Hematopoietic multipotent progenitor cell treated with erythropoietin and hydrocortisone succinate and interleukin-3 and kit ligand, for 15 days (in vitro differentiated cells): ENCODE data around the gene GPR78.

Source experiments
- DNase-seq: peaks from one replicate; pipeline ENCODE4 v3.0.0-alpha.2; 2015; ENCODE audit warnings: low spot score

The GPR78 gene

DNA sequence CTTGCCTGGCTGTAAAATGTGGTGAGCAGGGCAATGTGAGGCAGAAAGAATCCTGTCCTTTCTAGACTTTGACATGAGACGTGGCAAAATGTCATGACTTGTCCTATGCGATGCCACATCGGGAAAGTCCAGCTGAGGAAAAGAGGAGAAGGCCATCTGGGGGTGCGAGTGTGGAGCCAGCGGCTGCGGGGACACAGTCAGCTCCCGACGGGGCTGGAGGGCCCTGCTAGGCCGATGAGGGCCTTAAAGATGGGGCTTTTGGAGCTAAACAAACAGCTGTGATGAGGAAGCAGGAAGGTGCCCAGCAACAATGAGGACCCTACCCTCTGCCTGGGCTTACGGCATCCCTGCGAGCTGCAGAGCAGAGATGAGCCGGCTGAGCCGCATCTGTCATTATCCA lies 20.1 kb downstream of the GPR78 start:
- DNase-seq, result no peak

DNA sequence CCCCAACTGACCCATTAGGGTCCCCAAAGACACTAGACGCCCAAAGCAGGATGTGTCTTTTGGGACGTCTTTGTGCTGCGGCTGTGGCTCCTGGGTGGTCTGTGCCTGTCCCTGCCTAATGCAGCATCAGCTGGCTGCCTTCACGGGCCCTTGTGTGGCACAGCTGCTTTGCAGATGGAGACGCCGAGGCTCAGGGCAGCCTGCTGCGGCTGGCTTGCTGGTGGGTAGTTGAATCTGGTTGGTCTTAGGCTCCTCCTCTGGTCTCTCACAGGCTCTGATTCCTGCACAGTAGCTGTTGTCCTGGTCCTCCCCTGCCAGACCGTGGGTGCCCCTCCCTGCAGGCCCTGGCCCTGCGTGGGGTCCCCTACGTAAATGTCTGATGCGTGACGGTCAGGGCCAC lies 20.5 kb downstream of the GPR78 start:
- no peak for DNase-seq

DNA sequence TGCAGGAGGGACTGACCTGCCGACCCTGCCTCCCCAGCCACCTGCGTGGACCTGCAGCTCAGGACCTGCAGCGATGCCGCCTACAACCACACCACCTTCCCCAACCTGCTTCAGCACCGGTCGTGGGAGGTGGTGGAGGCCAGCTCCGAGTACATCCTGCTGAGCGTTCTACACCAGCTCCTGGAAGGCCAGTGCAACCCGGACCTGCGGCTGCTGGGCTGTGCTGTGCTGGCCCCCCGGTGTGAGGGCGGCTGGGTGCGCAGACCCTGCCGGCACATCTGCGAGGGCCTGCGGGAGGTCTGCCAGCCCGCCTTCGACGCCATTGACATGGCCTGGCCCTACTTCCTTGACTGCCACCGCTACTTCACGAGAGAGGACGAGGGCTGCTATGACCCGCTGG lies 20.9 kb downstream of the GPR78 start:
- DNase-seq, result no peak

DNA sequence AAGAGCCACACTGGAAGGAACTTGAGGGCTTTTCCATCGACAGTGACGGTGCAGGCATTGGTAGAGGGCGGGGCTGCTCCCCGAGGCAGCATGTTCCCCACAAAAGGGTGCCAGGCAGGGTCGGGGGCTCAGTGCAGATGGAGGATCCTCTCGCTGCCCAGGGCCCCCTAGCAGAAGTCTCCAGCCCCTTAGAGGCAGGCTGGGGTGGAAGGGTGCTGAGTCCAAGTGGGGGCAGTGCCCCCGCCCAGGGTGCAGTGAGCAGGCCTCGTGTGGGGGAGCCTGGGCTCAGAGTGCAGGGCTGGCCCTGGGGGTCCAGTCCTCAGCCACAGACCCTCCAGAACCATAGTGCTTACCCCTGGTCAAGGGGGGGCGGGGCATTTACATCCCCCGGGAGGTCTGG lies 21.4 kb downstream of the GPR78 start:
- no peak for DNase-seq

GRCh38 chr4:8602686-8603430 lies 22.7 kb downstream of the GPR78 start:
- DNase-seq, result no peak

GRCh38 chr4:8603931-8604330 lies 23.7 kb downstream of the GPR78 start:
- no peak for DNase-seq

DNA sequence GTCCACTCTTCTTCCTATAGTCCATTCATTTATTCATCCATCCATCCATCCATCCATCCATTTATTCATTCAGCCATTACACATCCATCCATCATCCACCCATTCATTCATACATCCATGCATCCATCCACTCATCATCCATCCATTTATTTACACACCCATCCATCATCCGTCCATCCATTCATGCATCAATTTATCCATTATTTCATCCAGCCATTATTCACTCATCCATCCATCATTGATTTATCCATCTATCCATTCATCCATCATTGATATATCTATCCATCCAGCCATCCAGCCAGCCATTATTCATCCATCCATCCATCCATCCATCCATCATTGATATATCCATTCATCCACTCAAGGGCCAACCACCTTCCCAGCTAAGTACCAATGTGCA lies 25.1 kb downstream of the GPR78 start:
- DNase-seq, result no peak

DNA sequence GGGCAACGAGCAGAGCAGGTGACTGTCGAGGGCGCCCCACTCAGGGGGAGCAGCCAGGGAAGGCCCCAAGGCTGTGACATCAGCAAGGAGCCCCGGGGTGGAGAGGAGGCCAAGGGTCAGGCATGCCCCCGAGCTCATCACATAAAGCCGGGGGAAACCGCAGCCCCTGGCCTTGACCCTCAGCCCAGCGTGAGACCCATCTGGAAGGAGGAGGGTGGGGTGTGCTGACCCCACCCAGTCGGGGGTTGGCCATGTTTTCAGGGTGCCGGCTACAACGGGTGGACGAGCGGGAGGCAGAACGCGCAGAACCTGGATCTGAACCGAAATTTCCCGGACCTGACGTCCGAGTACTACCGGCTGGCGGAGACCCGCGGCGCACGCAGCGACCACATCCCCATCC lies 26.3 kb downstream of the GPR78 start:
- DNase-seq, result no peak

DNA sequence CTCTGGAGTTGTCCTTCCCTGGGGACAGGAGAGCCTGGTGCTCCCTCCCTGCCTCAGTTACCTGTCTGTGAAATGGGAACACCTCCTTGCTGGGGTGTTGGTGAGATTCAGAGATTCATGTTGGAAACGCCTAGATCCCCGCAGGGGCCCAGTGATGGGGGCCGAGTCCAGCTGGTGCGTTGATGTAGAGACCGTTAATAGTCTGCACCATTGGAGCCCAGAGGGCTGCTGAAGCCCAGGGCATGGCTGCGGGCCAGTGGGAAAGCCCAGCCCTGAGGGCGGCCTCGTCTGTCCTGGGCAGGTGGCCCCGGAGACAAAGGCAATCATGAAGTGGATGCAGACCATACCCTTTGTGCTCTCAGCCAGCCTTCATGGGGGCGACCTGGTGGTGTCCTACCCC lies 26.8 kb downstream of the GPR78 start:
- DNase-seq, result no peak

DNA sequence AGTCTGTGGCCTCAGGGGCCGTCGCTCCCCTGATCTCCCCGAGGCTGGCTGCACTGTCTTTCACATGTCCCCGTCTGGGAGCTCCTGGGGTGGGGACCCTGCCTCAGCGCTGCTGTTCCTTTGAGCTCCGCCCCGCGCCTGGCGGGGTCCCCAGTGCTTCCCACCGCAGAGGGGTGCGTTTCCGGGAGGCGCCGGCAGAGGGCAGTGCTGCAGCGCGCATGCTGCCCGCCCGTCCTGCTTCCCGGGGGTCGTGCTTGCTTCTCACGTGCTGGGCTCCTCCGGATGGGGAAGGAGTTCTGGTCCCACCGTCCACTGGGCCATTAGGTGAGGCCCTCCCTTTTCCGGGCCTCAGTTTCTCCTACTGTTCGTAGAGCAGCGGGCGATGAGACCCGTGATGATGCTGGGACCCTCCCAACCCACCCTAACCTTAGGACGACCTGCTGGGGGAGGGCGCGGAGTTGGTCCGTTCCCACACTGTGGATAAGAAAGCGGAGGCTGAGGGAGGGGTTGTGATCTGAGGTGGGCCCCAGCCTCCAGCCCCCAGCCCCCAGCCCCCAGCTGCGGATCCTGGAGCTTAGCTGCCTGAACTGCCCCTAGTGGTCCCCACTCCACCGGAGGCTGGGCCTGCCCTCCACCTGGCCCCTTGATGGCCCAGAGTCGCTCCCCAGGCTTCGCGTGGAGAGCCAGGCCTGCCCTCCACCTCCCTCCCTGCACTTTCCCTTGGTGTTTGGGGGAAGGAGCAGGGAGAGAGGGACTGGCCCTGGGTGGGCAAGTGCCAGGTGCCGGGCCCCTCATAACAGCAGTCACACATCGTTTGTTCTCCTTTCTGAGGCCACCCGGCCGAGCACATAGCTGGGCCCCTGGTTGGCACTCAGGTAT lies 27.6 kb downstream of the GPR78 start:
- peak; percentile 20 for DNase-seq

- DNase-seq, result no peak
Observed at GRCh38 chr4:8608714-8609391, 28.7 kb downstream of the GPR78 start.

GRCh38 chr4:8609406-8609805 lies 29.2 kb downstream of the GPR78 start:
- no peak for DNase-seq

- DNase-seq, result no peak
Observed at GRCh38 chr4:8609824-8610350, 29.7 kb downstream of the GPR78 start.

DNA sequence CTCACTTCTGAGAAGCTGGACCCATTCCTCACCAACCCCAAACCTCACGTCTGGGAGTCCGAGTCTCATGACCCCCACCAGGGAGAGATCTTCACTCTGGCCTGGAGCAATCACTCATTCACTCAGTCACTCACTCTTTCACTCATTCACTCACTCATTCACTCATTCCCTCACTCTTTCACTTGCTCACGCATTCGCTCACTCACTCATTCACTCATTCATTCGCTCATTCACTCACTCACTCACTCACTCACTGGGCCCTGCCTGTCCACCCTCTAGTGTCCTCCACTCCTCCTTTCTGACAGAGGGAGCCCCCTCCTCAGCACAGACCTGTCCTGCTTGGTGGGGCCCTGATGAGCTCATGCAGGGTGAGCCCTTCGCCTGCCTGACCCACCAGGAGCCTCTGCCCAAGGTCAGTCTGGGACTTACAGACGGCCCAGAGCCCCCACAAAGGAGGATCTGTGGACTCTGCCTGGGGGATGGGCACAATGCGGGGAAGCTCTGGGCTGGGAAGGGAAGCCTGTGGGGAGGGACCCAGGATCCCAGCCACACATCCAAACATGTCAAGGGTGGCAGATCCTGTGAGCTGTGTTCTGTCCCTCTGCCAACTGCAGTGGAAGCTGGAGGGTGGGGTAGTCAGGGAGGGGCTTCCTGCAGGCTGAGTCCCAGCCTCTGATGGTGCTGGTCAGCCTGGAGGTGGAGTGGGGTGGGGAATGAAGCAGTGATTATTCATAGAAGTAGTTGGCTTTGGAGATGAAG lies 30.8 kb downstream of the GPR78 start:
- DNase-seq, result no peak

DNA sequence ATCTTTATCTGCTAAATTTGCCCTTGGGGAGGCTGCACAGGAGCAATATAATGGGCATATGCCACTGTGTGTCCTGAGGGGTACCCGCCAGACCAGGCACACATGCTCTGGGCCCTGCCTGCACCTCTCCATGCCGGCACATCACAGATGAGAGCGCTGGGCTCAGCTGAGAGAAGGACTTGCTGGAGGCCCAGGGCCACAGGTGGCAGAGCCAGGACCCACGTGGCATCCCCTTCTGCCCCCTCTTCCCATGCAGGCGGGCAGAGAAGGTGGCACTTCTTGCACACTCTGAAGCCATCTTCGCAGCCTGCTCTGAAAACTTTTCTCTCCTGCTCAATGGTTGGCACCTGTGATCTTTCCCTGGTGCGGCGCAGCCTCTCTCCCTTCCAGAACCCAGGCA lies 32.5 kb downstream of the GPR78 start:
- DNase-seq, result no peak

DNA sequence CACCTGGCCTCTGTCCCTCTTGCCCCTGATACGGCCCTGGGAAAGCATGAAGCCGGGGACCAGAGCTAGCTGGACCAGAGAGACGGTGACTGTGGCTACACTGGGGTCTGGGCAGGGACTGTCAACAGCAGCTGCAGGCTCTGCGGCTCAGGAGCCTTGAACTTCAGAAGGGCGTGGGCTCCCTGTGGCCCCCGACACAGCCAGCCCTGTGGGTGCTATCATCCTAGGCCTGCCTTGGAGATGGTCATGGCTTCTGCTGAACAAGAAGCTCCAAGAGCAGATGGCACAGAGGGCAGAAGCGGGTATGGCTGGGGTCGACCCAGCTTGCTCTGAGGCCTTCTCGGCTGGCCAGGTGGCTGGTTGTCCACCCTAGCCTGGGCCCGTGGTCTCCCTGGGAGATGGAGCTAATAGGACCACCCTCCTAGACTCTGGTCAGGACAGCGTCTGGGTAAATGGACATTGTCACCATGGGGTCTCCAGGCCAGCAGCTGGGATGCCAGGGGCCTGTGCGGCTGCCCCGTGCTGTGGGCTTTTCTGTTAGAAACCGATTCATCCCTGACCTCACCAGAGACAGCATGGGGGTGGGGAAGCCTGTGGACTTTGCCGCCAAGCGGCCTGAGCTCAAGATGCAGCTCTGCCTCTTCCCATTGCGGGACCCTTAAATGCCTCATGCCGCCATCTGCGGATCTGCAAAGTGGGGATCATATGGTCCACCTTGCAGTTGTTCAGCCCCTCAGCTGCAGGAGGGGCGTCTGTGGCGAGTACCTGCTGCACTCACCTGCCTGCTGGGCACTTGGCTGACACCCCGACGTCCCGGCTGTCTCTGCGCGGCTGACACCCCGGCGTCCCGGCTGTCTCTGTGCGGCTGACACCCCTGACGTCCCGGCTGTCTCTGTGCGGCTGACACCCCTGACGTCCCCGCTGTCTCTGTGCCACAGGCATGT lies 33.5 kb downstream of the GPR78 start:
- DNase-seq, result no peak

DNA sequence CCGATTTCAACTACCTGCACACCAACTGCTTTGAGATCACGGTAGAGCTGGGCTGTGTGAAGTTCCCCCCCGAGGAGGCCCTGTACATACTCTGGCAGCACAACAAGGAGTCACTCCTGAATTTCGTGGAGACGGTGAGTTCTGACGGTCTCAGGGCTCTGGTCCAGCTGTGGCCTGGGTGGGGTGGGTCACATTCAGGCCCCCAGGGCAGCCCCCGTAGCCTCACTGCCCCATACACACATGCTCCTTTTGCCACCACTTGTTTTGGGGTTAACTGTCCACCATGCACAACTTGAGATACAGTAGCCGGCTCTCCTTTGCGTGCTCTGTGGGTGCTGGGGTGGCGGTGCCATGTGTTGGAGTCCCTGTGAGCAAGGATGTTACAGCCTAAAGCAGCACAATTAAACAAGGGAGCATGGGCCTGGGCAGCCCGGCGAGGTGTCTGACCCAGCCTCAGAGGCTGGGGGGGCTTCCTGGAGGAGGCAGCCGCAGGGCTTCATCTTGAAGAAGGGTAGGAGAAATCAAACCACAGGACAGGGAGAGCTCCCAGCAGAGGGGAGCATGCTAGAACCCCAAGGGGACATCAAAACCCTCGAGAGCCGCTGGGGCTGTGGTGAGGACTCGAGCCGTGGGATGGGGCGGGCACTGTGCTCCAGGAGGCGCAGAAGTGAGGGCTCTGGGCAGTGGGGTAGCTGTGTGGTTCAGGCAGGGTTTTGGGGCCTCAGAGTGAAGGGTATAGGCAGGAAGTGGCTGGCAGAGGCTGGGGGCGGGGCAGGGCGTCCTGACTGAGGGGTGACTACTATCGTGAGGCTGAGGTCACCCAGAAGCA lies 34.4 kb downstream of the GPR78 start:
- no peak for DNase-seq

- no peak for DNase-seq
Observed at GRCh38 chr4:8615366-8615765, 35.2 kb downstream of the GPR78 start.

DNA sequence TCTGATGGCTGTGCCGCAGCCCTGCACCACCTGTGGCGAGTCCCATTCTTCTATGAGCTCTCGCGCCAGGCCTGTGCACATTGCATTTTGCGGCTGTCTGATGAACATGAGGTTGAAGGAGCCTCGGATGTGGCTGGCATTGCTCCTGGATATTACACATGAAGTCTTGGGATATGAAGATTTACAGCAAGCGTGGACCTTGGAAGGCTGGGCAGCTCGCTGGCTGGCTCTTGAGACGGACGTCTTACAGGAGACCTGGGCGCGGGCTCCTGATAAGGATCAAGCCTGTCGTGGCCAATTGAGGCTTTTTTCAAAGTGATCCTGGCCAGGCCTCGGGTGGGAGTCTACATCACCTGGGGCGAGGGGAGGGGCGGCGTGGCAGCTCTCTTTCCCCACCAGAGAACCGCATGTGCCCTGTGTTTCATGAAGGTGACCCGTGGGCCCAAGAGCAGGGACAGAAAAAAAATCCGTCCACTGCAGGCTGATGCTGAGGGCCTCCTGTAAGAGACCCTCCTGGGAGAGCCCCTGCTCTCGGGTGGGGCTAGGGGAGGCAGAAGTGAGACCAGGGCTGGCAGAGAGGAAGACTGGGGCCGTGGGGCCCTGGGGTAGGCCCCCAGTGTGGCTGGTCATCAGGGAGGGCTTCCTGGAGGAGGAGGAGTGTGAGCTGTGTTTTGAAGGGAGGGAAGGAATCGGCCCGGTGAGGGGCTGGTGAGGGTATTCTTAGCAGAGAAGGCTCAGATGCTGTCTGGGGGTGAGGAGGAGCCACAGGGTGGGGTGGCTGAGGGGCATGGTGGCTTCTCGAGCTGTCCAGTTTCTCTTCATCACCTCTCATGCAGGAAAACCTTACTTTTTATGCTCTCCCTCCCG lies 36.0 kb downstream of the GPR78 start:
- no peak for DNase-seq
